ENCODE results near the gene BTG3. TPM values are rescaled to one million over a fixed set of nuclear protein-coding genes. Genes with fewer than 3 reads are reported as not detected.

The BTG3 gene
- total RNA-seq, 6 experiments from 2014 or later: 1.1 to 14.3 (median 5.6) TPM

GRCh38 chr21:17651526-17651925, 38.8 kb upstream of the BTG3 start:
- intact Hi-C loops (cut with DNase I): no loop called here
- no peak for ATAC-seq

GRCh38 chr21:17650292-17650691, 37.6 kb upstream of the BTG3 start:
- Histone ChIP-seq H3K9me3 (no peaks in the 10 kb centered on the region), H3K27ac (no peak overlapping the region), H3K4me1 (no peaks in the 10 kb centered on the region), H3K36me3 (no peaks in the 10 kb centered on the region), H3K4me3 (no peak overlapping the region), H3K27me3 (no peaks in the 10 kb centered on the region)
- TF ChIP-seq POLR2A (IDR thresholded peaks at IDR 0.05): no peak
- no peak for TF ChIP-seq CTCF (IDR thresholded peaks at IDR 0.05)
- DNase-seq (no peak), ATAC-seq (peak in 3 of 4 donors; percentile 43 to 91 (median 60))
- intact Hi-C loops (cut with DNase I): no loop called here
- 11% methylated on average over 1 of the region's 1 CpG for WGBS (ENCODE audit: insufficient coverage, low coverage, low lambda C conversion rate, missing lambda C conversion rate)

More at GRCh38 chr21:17651526-17651925, 38.8 kb upstream of the BTG3 start:
- H3K4me3 ChIP-seq: no peak overlapping the region
- H3K36me3 ChIP-seq: no peaks in the 10 kb centered on the region
- TF ChIP-seq CTCF (IDR thresholded peaks at IDR 0.05) (no peak), POLR2A (IDR thresholded peaks at IDR 0.05) (no peak)
- no peaks in the 10 kb centered on the region for H3K9me3 ChIP-seq
- no peaks in the 10 kb centered on the region for H3K27me3 ChIP-seq
- no peak overlapping the region for H3K27ac ChIP-seq
- DNase-seq: no peak
- WGBS (ENCODE audit: insufficient coverage, low coverage, low lambda C conversion rate, missing lambda C conversion rate): 94% methylated on average over 3 of the region's 3 CpGs
- no peaks in the 10 kb centered on the region for H3K4me1 ChIP-seq

GRCh38 chr21:17646790-17647189, 34.1 kb upstream of the BTG3 start:
- TF ChIP-seq CTCF (IDR thresholded peaks at IDR 0.05) (no peak), POLR2A (IDR thresholded peaks at IDR 0.05) (no peak)
- Histone ChIP-seq H3K36me3 (no peaks in the 10 kb centered on the region), H3K4me1 (no peaks in the 10 kb centered on the region), H3K27ac (no peak overlapping the region), H3K9me3 (no peaks in the 10 kb centered on the region), H3K4me3 (no peak overlapping the region), H3K27me3 (no peaks in the 10 kb centered on the region)
- WGBS (ENCODE audit: insufficient coverage, low coverage, low lambda C conversion rate, missing lambda C conversion rate): 73% methylated on average over 4 of the region's 4 CpGs
- intact Hi-C loops (cut with DNase I): no loop called here
- ATAC-seq (no peak), DNase-seq (no peak)

GRCh38 chr21:17644186-17644585, 31.5 kb upstream of the BTG3 start:
- no peak for ATAC-seq
- Histone ChIP-seq H3K4me3 (no peak overlapping the region), H3K27me3 (no peaks in the 10 kb centered on the region), H3K4me1 (no peaks in the 10 kb centered on the region), H3K9me3 (no peaks in the 10 kb centered on the region), H3K36me3 (no peaks in the 10 kb centered on the region), H3K27ac (no peak overlapping the region)
- intact Hi-C loops (cut with DNase I): no loop called here
- TF ChIP-seq CTCF (IDR thresholded peaks at IDR 0.05) (no peak), POLR2A (IDR thresholded peaks at IDR 0.05) (no peak)
- DNase-seq: no peak

GRCh38 chr21:17640821-17641220, 28.1 kb upstream of the BTG3 start:
- WGBS (ENCODE audit: insufficient coverage, low coverage, low lambda C conversion rate, missing lambda C conversion rate): 66% methylated on average over 2 of the region's 2 CpGs

More at GRCh38 chr21:17640821-17641220, 28.1 kb upstream of the BTG3 start:
- H3K36me3 ChIP-seq: no peaks in the 10 kb centered on the region
- no peaks in the 10 kb centered on the region for H3K27me3 ChIP-seq
- DNase-seq: no peak
- intact Hi-C loops (cut with DNase I): no loop called here
- no peak for ATAC-seq
- no peak overlapping the region for H3K4me3 ChIP-seq
- H3K4me1 ChIP-seq: no peaks in the 10 kb centered on the region
- H3K9me3 ChIP-seq: no peaks in the 10 kb centered on the region
- no peak overlapping the region for H3K27ac ChIP-seq
- no peak for TF ChIP-seq CTCF (IDR thresholded peaks at IDR 0.05)
- TF ChIP-seq POLR2A (IDR thresholded peaks at IDR 0.05): no peak

Measured in right lobe of liver (tissue), 6 donors.